Endothelial cell of umbilical vein (primary cell): ENCODE measurements around the gene ZKSCAN3. TPM values are rescaled to one million over a fixed set of nuclear protein-coding genes. Genes with fewer than 3 reads are reported as not detected.

Source experiments
- BruUV-seq: library from RNA; stranded (reverse); fragments of 400-500 nt; replicated peaks from 2 replicates; lab custom pipeline; 2021; lab: Mats Ljungman, UMichigan
- CTCF ChIA-PET: fragments of 300-600, 350-600 bp; sonication (Branson Sonifier 250); formaldehyde crosslinking; loops from one replicate; lab custom pipeline; 2021; ENCODE audit warnings: antibody characterized with exemption, inconsistent platforms; lab: Charles Lee
- POLR2A ChIA-PET: fragments of 300-600, 350-600 bp; sonication (Branson Sonifier 250); formaldehyde crosslinking; loops from one replicate; lab custom pipeline; 2021; ENCODE audit warnings: antibody characterized with exemption, inconsistent platforms; lab: Charles Lee
- DNase-seq: peaks from one replicate; pipeline ENCODE4 v3.0.0-alpha.2; 2011; ENCODE audit warnings: low read depth, low spot score
- FAIRE-seq: peaks from 2 replicates; lab custom pipeline; 2011; peaks lifted over from hg19 to GRCh38; lab: Jason Lieb, UNC
- H2AFZ ChIP-seq: 2 replicates; pipeline ENCODE4 v1.6.0; 2012; ENCODE audit warnings: low read depth, low read length, control low read depth, inconsistent platforms
- H3K27ac ChIP-seq: 2 replicates; pipeline ENCODE4 v1.5.1; 2011; ENCODE audit warnings: low read depth, mild to moderate bottlenecking, control low read depth, low read length, moderate library complexity; ENCODE audit not compliant: insufficient read depth
- H3K27me3 ChIP-seq, 2 experiments: 2 replicates each; pipeline versions ENCODE4 v1.6.0 to v1.6.1; 2011; ENCODE audit warnings: low read length in 2 of 2, mixed read lengths in 1 of 2; ENCODE audit not compliant: control insufficient read depth in 2 of 2, insufficient read depth in 2 of 2
- H3K36me3 ChIP-seq, 2 experiments: 2 replicates in 1 of 2; 3 replicates in 1 of 2; pipeline ENCODE4 v1.5.1; 2011; ENCODE audit warnings: low read length in 2 of 2, mild to moderate bottlenecking in 1 of 2, moderate library complexity in 1 of 2; ENCODE audit not compliant: control insufficient read depth in 2 of 2, insufficient read depth in 2 of 2; ENCODE audit errors: extremely low read depth in 1 of 2
- H3K4me1 ChIP-seq: 3 replicates; pipeline ENCODE4 v1.5.1; 2011; ENCODE audit warnings: mild to moderate bottlenecking, low read length; ENCODE audit not compliant: control insufficient read depth, insufficient read depth; ENCODE audit errors: extremely low read depth
- H3K4me2 ChIP-seq: 2 replicates; pipeline ENCODE4 v1.6.1; 2011; ENCODE audit warnings: low read length, control low read depth, mixed read lengths; ENCODE audit not compliant: insufficient read depth
- H3K4me3 ChIP-seq, 3 experiments: fragments of 200-600 bp in 1 of 3; sonication (generic), shearing (Covaris generic) in 1 of 3; replicated peaks in 1 of 3; 2 replicates each; pipeline ENCODE4 v1.5.1; 2011 to 2016; ENCODE audit warnings: control low read depth in 3 of 3, low read length in 3 of 3, mild to moderate bottlenecking in 2 of 3, inconsistent platforms in 1 of 3, low read depth in 1 of 3, moderate library complexity in 1 of 3; ENCODE audit not compliant: insufficient read depth in 1 of 3
- H3K79me2 ChIP-seq: 2 replicates; pipeline ENCODE4 v1.6.0; 2012; ENCODE audit warnings: low read length, inconsistent platforms; ENCODE audit not compliant: control insufficient read depth, insufficient read depth
- H3K9ac ChIP-seq: replicated peaks from 2 replicates; pipeline ENCODE3; 2011; ENCODE audit warnings: low read length, control low read depth; ENCODE audit not compliant: insufficient read depth; ENCODE audit errors: extremely low read depth
- H3K9me1 ChIP-seq: replicated peaks from 3 replicates; pipeline ENCODE4 v1.6.0; 2011; ENCODE audit warnings: mild to moderate bottlenecking, low read length; ENCODE audit not compliant: control insufficient read depth, insufficient read depth; ENCODE audit errors: extremely low read depth
- H3K9me3 ChIP-seq: replicated peaks from 2 replicates; pipeline ENCODE4 v1.5.1; 2012; ENCODE audit warnings: low read length, inconsistent platforms; ENCODE audit not compliant: control insufficient read depth, insufficient read depth
- H4K20me1 ChIP-seq: replicated peaks from 2 replicates; pipeline ENCODE3; 2011; ENCODE audit warnings: mild to moderate bottlenecking, low read length; ENCODE audit not compliant: control insufficient read depth, insufficient read depth; ENCODE audit errors: extremely low read depth
- EZH2 ChIP-seq: IDR thresholded peaks from 2 replicates; pipeline ENCODE4 v1.6.1; 2012; ENCODE audit warnings: borderline replicate concordance, low read depth, mild to moderate bottlenecking, moderate library complexity, low read length, inconsistent platforms; ENCODE audit not compliant: severe bottlenecking
- FOS ChIP-seq: IDR thresholded peaks from 2 replicates; pipeline ENCODE4 v1.6.1; 2011; ENCODE audit warnings: mild to moderate bottlenecking, low read length, moderate library complexity, borderline replicate concordance; ENCODE audit not compliant: insufficient read depth
- GATA2 ChIP-seq: IDR thresholded peaks from 2 replicates; pipeline ENCODE4 v1.7.0; 2011; ENCODE audit warnings: low read depth, mild to moderate bottlenecking, moderate library complexity, mixed read lengths, low read length; ENCODE audit not compliant: insufficient read length, insufficient read depth
- JUN ChIP-seq: IDR thresholded peaks from 2 replicates; pipeline ENCODE4 v1.6.1; 2011; ENCODE audit warnings: borderline replicate concordance, low read depth; ENCODE audit not compliant: insufficient read length, insufficient read depth
- MAX ChIP-seq: IDR thresholded peaks from 2 replicates; pipeline ENCODE4 v1.6.1; 2011; ENCODE audit not compliant: insufficient read depth, insufficient read length
- MYC ChIP-seq: IDR thresholded peaks from one replicate; pipeline ENCODE4 v1.6.1; 2011; ENCODE audit warnings: mild to moderate bottlenecking, low read depth, low read length
- POLR2A ChIP-seq: IDR thresholded peaks from 2 replicates; pipeline ENCODE4 v1.6.1; 2012; ENCODE audit warnings: low read depth, mild to moderate bottlenecking, control low read depth, low read length
- POLR2AphosphoS5 ChIP-seq: IDR thresholded peaks from 2 replicates; pipeline ENCODE4 v1.6.1; 2012; ENCODE audit warnings: low read depth, mild to moderate bottlenecking, control low read depth, low read length, moderate library complexity; ENCODE audit not compliant: insufficient read depth
- dilution Hi-C: fragments of 300-500 bp; cut with MboI; formaldehyde crosslinking; loops from one replicate; pipeline ENCODE4 v1.15.0; 2019; ENCODE audit warnings: low sequenced_read_pairs; ENCODE audit not compliant: extremely low pct_ligation_motif_present
- intact Hi-C: fragments of 100-400 bp; cut with micrococcal nuclease; formaldehyde crosslinking; loops from one replicate; pipeline ENCODE4 v1.10.0; 2022
- polyA plus RNA-seq, 4 experiments: library from polyadenylated mRNA; depleted of rRNA in 3 of 4; stranded (reverse) in 3 of 4; unstranded in 1 of 4; fragments of >200 nt; gene quantifications; 2 replicates each; pipeline versions ENCODE4 v1.2.1 to v1.2.3, GENCODE V29; 2011 to 2012; ENCODE audit warnings: missing spikeins in 1 of 4
- total RNA-seq: library from RNA; stranded (reverse); gene quantifications from 2 replicates; pipeline ENCODE4 v1.2.3, GENCODE V29; 2021
- TF ChIP-seq, protein P1 (sequence below), 2 donors: IDR thresholded peaks; 1 replicate in 1 of 2; 2 replicates in 1 of 2; pipeline ENCODE4 v1.5.1; 2011; ENCODE audit warnings: low read length in 2 of 2, mild to moderate bottlenecking in 2 of 2, moderate library complexity in 2 of 2, control low read depth in 1 of 2, inconsistent platforms in 1 of 2, low read depth in 1 of 2; ENCODE audit not compliant: insufficient read depth in 1 of 2; ENCODE audit errors: extremely low read depth in 1 of 2

ZKSCAN3 gene
- total and polyA plus RNA-seq, 2 donors (not counting 3 experiments of a cell fraction or from before 2014, with no cell fraction given), result 2.5 to 6.9 TPM

GRCh38 chr6:28311139-28311823, 38.5 kb upstream of the ZKSCAN3 start:
- no peak for FAIRE-seq

More at GRCh38 chr6:28311139-28311823, 38.5 kb upstream of the ZKSCAN3 start:
- POLR2A ChIA-PET, result no interaction called here
- Histone ChIP-seq H3K36me3 (no peaks in the 10 kb centered on the region), H3K27me3 (no peaks in the 10 kb centered on the region), H4K20me1 (peaks cover 2% of the 10 kb centered on the region), H3K27ac (no peak overlapping the region), H2AFZ (no peak overlapping the region), H3K4me1 (no peaks in the 10 kb centered on the region), H3K4me2 (no peak overlapping the region), H3K4me3 (no peak overlapping the region), H3K9ac (no peak overlapping the region), H3K79me2 (no peaks in the 10 kb centered on the region), H3K9me1 (no peaks in the 10 kb centered on the region), H3K9me3 (no peaks in the 10 kb centered on the region)
- CTCF ChIA-PET, result no interaction called here
- no peak for DNase-seq
- dilution Hi-C loops, result no loop called here
- no TSS peak for BruUV-seq
- TF ChIP-seq FOS, result no peak
- TF ChIP-seq, protein P1, sequence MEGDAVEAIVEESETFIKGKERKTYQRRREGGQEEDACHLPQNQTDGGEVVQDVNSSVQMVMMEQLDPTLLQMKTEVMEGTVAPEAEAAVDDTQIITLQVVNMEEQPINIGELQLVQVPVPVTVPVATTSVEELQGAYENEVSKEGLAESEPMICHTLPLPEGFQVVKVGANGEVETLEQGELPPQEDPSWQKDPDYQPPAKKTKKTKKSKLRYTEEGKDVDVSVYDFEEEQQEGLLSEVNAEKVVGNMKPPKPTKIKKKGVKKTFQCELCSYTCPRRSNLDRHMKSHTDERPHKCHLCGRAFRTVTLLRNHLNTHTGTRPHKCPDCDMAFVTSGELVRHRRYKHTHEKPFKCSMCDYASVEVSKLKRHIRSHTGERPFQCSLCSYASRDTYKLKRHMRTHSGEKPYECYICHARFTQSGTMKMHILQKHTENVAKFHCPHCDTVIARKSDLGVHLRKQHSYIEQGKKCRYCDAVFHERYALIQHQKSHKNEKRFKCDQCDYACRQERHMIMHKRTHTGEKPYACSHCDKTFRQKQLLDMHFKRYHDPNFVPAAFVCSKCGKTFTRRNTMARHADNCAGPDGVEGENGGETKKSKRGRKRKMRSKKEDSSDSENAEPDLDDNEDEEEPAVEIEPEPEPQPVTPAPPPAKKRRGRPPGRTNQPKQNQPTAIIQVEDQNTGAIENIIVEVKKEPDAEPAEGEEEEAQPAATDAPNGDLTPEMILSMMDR (IDR thresholded peaks at IDR 0.05; ENCODE audit: extremely low read depth in 1 of 2, insufficient read depth in 1 of 2, low read depth in 1 of 2, low read length in 2 of 2), result no peak
- TF ChIP-seq JUN, result no peak
- no peak for TF ChIP-seq EZH2
- TF ChIP-seq GATA2, result no peak
- TF ChIP-seq MAX, result no peak
- no peak for TF ChIP-seq POLR2A
- TF ChIP-seq POLR2AphosphoS5, result no peak
- no peak for TF ChIP-seq MYC
- intact Hi-C loops, result no loop called here
